ENCODE measurements around the gene ENO1. TPM values are rescaled to one million over a fixed set of nuclear protein-coding genes. Genes with fewer than 3 reads are reported as not detected.
"Not testable (repeated sequence)": the region's sequence is repeated elsewhere in the genome, so short reads cannot be mapped to it uniquely, and the experiment has no call there.

Gene ENO1
- total and polyA plus RNA-seq, 2 donors from 2014 or later = 1,164 to 1,321 TPM

DNA sequence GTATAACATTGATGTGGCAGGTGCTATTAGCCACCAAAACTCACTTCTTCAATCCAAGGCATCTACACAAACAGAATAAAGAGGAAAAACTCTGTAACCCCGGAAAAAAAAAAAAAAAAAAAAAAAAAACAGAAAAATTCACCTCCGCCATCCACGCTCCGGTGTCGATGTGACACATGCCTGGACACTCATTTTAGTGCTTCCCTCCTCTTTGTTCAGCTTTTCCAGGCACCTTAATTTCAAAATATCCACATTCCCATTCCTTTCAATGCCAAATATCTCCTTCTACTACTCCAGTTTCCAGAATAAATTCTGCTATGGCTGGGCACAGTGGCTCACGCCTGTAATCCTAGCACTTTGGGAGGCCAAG, 55.2 kb downstream of the ENO1 start:
- Histone ChIP-seq H3K27ac (ENCODE audit: low read depth in 2 of 2, low read length in 2 of 2) (no peak overlapping the region), H3K36me3 (ENCODE audit: control insufficient read depth in 2 of 3, insufficient read depth in 3 of 3, low read length in 3 of 3) (no peaks in the 10 kb centered on the region), H3K4me3 (ENCODE audit: low read length in 3 of 3) (no peak overlapping the region), H3K4me1 (ENCODE audit: control insufficient read depth in 2 of 3, insufficient read depth in 2 of 3, low read depth in 1 of 3, low read length in 3 of 3) (peaks cover 2 to 17% (median 10%) of the 10 kb centered on the region in 3 donors), H3K27me3 (ENCODE audit: control insufficient read depth, insufficient read depth, low read length) (no peaks in the 10 kb centered on the region), H3K9me3 (ENCODE audit: control insufficient read depth in 2 of 3, insufficient read depth in 1 of 3, low read length in 3 of 3) (no peaks in the 10 kb centered on the region), H3K9ac (ENCODE audit: low read length in 3 of 3) (peak overlapping the region in 1 of 3 donors; percentile 0)
- no peak for FAIRE-seq
- intact Hi-C loops (cut with DNase I) = no loop called here
- DNase-seq = no peak
- TF ChIP-seq CTCF (IDR thresholded peaks at IDR 0.05; ENCODE audit: borderline replicate concordance, extremely low read depth, insufficient read depth) = no peak

DNA sequence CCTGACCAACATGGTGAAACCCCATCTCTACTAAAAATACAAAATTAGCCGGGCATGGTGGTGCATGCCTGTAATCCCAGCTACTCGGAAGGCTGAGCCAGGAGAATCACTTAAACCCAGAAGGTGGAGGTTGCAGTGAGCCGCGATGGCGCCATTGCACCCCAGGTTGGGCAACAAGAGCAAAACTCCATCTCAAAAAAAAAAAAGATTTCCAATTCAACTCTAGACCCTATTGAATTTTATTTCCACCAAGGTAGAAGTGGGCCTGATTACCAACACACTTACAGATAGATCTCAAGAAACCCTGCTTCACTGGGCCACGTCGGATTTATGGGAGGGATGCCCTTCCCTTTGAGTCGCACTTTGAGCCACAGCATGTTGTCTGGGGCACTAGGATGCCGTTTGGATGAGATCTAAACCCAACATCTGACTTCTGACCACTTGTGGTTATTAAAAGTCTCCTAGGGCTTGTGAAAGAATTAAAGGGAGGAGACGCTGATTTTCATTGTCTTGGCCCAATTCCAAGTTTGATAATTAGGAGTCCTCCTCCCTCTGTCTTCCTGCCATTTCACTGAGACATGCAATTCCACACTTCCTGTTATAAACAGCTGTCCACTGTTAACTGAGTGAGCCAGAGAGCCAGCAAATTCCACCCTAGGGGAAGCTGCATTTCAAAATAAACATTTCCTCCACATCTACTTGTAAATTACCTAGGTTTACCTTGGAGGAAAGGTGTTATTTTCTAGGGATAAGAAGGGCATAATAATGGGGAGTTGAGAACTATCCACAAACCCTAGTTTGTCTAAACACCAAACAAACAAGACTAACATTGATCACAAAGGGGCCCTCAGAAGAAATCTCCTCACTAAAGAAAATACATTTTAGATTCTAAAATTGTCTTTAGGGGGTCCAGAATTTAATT, 55.9 kb downstream of the ENO1 start:
- DNase-seq (peak in 4 of 5 donors; percentile 57 to 95 (median 78)), FAIRE-seq (no peak)
- H3K36me3 ChIP-seq (ENCODE audit: control insufficient read depth in 2 of 3, insufficient read depth in 3 of 3, low read length in 3 of 3) = no peaks in the 10 kb centered on the region
- intact Hi-C loops (cut with DNase I) = no loop called here
- H3K27me3 ChIP-seq (ENCODE audit: control insufficient read depth, insufficient read depth, low read length) = no peaks in the 10 kb centered on the region
- peak overlapping the region; percentile 15 to 71 for H3K27ac ChIP-seq (ENCODE audit: low read depth in 2 of 2, low read length in 2 of 2)
- peaks cover 3 to 18% (median 10%) of the 10 kb centered on the region in 3 donors for H3K4me1 ChIP-seq (ENCODE audit: control insufficient read depth in 2 of 3, insufficient read depth in 2 of 3, low read depth in 1 of 3, low read length in 3 of 3)
- no peaks in the 10 kb centered on the region for H3K9me3 ChIP-seq (ENCODE audit: control insufficient read depth in 2 of 3, insufficient read depth in 1 of 3, low read length in 3 of 3)
- peak overlapping the region in 2 of 3 donors; percentile 9 to 33 for H3K4me3 ChIP-seq (ENCODE audit: low read length in 3 of 3)
- peak overlapping the region in 1 of 3 donors; percentile 0 for H3K9ac ChIP-seq (ENCODE audit: low read length in 3 of 3)
- no peak for TF ChIP-seq CTCF (IDR thresholded peaks at IDR 0.05; ENCODE audit: borderline replicate concordance, extremely low read depth, insufficient read depth)

DNA sequence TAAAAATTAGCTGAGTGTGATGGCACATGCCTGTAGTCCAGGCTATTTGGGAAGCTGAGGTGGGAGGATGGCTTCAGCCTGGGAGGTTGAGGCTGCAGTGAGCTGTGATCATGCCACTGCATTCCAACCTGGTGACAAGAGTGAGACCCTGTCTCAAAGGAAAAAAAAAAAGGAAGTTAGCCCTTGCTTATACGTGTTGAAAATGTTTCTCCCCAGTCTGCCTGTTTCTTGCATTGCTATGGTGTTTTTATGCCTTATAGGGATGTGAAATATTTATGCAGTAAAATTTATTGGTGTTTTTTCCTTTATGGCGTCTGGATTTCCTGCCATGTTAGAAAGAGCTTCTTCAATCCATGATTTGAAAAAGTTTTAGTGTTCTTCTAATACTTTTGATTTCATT, 57.4 kb downstream of the ENO1 start:
- Histone ChIP-seq H3K4me1 (ENCODE audit: control insufficient read depth in 2 of 3, insufficient read depth in 2 of 3, low read depth in 1 of 3, low read length in 3 of 3) (peaks cover 3 to 21% (median 10%) of the 10 kb centered on the region in 3 donors), H3K9ac (ENCODE audit: low read length in 3 of 3) (no peak overlapping the region), H3K36me3 (ENCODE audit: control insufficient read depth in 2 of 3, insufficient read depth in 3 of 3, low read length in 3 of 3) (no peaks in the 10 kb centered on the region), H3K27me3 (ENCODE audit: control insufficient read depth, insufficient read depth, low read length) (no peaks in the 10 kb centered on the region), H3K4me3 (ENCODE audit: low read length in 3 of 3) (no peak overlapping the region), H3K27ac (ENCODE audit: low read depth in 2 of 2, low read length in 2 of 2) (no peak overlapping the region), H3K9me3 (ENCODE audit: control insufficient read depth in 2 of 3, insufficient read depth in 1 of 3, low read length in 3 of 3) (no peaks in the 10 kb centered on the region)
- FAIRE-seq = no peak
- TF ChIP-seq CTCF (IDR thresholded peaks at IDR 0.05; ENCODE audit: borderline replicate concordance, extremely low read depth, insufficient read depth) = no peak
- intact Hi-C loops (cut with DNase I) = no loop called here
- peak in 3 of 5 donors; percentile 23 to 68 (median 47) for DNase-seq

- H3K9ac ChIP-seq (ENCODE audit: low read length in 3 of 3); intact Hi-C loops (cut with DNase I); H3K36me3 ChIP-seq (ENCODE audit: control insufficient read depth in 2 of 3, insufficient read depth in 3 of 3, low read length in 3 of 3); H3K27me3 ChIP-seq (ENCODE audit: control insufficient read depth, insufficient read depth, low read length); DNase-seq; FAIRE-seq; H3K27ac ChIP-seq (ENCODE audit: low read depth in 2 of 2, low read length in 2 of 2); H3K9me3 ChIP-seq (ENCODE audit: control insufficient read depth in 2 of 3, insufficient read depth in 1 of 3, low read length in 3 of 3): not testable (repeated sequence)
- Histone ChIP-seq H3K4me1 (ENCODE audit: control insufficient read depth in 2 of 3, insufficient read depth in 2 of 3, low read depth in 1 of 3, low read length in 3 of 3) (peaks cover 9 to 36% (median 16%) of the 10 kb centered on the region in 3 donors), H3K4me3 (ENCODE audit: low read length in 3 of 3) (peak overlapping the region in 1 of 3 donors; percentile 62)
These were observed 59.7 kb downstream of the ENO1 start for GRCh38 chr1:8818789-8819188.

Measured in kidney (tissue), 14 donors.